GM19099 (cell line): Measurements from ENCODE around the gene C2orf42.
A peak's percentile ranks its signal among the peaks of the same experiment; 100 is the strongest.

Source experiments
- POLR2A ChIP-seq: IDR thresholded peaks from 3 replicates; pipeline ENCODE4 v1.6.1; 2011; ENCODE audit warnings: low read depth; ENCODE audit not compliant: insufficient read length; ENCODE audit errors: extremely low read depth

The C2orf42 gene

DNA sequence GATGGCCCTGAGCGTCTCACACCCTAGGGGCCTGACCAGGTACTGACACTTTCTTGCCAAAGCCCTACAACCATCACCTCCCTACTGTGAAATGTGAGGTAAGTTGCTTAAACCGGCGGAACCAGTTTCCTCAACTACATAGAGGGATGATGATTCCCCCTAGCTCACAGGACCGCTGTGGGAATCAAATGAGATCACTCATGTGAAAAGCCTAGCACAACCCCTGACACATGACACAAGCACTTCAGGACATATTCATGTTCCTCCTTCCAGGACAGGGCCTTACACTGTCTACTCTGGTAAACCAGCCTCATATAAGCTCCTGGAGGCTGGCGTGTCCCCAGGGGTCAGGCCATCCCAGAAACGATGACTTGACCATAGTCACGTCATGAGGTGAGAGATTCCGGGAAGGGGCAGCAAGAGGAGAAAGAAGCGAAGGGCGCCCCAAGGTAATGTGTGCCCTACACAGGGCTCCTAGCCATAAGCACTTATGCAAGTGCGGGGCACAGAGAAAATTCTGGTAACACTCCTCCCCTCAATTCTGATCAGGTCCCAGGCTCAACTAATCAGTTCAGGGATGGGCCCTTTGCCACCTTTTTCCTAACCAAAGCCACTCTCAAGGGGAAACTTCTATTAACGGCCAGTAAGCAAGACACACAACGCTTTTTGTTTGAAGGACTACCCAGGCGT is 49.5 kb downstream of the C2orf42 start:
- TF ChIP-seq POLR2A, result peak; percentile 72

DNA sequence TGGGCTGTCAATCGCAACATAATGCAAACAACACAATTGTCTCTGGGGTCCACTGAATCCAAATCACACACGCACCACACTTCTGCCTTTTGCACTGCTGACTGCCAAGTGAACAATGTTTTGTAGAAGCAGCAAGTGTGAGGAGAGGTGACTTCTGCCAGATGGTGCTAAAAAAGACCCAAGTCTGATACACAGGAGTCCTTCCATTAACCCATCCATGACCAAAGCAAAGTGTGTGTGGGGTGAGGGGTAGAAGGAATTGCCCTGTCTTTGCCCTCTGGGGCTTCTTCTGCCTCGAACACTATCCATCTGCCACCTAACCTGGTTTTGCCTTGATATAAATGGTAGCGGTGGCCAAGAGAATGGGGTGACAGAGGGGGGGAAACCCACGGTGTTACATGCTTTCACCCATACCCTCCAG is 50.0 kb downstream of the C2orf42 start:
- TF ChIP-seq POLR2A, result no peak

DNA sequence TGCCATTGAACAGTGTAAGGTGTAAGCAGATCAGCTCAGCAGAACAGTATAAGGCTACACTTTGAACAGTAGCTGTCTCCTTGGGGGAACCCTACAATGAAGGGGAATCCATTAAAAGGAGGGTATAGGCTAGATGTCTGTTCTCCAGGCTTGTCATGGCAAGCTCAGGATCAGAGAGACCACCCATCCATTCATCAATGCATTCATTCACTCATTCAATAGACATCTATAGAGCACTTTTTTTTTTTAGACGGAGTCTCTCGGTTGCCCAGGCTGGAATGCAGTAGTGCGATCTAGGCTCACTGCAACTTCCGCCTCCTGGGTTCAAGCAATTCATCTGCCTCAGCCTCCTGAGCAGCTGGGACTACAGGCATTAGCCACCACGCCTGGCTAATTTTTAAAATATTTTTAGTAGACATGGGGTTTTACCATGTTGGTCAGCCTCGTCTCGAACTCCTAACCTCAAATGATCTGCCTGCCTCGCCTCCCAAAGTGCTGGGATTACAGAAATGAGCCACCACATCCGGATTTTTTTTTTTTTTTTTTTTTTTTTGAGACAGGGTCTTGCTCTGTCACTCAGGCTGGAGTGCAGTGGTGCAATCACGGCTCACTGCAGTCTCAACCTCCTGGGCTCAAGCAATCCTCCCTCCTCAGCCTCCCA is 56.4 kb downstream of the C2orf42 start:
- TF ChIP-seq POLR2A, result peak; percentile 11

DNA sequence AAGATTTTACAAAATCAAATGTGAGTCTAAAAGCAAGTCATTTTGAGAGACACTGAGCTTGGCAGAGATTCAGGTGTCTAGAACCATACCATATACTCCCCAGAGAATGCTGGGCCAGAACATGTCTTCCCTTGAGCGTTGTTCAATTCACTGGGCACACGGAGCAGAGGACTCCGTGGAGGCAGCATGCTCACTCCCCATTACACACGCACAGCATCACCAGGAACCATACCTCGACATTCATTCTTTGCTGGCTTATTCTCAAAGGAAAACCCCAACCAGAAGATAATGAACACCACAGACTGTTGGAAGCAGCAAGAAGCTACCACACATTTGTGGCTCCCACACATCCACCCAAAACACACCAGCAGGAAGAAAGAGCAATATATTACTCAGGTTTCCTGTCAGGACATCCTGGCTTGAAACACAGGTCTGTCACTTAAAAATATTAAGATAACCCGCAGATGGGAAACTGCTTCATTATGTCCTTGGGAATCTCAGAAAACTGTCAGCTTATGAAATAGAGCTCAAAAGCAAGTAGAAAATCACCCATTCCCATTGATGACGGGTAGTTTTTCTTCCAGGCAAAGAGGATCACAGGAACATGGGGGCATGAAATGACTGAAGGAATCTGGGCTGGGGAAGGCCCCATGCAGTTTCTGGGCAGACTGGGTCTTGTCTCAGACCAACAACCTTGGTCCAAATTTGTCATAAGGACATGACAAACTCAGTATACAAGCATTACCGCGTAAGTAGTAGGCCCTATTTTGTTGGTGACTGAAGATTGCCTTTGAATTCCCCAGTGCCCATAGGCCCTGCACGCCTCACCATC is 57.1 kb downstream of the C2orf42 start:
- peak; percentile 43 for TF ChIP-seq POLR2A

DNA sequence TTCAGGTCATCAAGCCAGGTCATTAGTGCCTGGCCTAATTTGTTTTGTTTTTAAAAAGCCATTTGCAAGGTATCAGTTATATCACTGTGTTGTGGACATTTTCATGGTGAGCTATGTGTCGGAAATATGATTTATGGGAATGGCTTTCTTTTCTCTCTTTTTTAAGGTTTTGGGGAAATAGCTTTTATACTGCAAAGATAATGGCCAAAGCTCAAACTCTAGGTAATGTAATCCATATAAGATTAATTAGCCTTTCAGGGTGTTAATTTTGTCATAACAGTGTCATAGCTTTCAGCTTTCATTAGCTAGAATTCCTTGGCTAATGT is 57.7 kb downstream of the C2orf42 start:
- TF ChIP-seq POLR2A, result no peak

DNA sequence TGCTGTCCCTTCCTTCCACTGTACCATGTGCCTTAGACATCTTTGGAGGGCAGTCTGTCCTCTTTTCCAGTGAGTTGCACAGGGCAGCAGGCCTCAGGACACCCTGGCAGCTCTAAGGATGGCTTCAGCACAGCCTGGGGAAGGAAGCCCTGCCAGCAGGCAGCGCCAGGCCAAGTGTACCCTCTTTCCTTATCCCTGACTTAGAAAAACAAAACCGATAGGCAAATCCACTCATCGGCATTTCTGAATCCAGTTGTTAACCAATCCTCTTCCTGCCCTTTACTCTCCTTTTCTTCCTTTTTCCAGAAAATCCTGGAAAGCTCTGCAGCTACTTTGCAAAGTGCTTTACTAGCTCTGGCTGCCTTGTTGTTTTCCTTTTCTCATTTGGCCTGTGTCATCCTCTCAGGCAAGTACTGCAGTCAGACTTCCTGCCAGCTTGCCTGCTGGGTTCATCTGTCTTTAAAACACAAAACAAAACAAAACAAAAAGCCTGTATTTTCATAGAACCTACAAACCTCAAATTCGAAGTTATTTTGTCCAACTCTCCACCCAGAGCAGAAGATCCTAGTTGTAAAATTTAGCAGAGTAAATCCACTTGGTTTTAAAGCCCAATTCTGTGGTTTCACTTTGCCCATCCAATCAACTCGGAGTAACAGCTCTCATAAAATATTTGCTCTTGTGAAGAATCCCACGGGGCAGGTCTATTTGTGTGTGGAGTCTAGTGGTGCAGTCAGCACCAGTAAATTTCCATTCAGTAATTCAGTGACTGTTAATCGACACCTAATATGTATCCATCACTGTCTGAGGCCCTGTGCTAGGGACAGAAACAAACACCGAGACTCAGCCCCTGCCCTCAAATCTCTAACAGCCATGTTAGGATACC is 58.3 kb downstream of the C2orf42 start:
- peak; percentile 67 for TF ChIP-seq POLR2A

DNA sequence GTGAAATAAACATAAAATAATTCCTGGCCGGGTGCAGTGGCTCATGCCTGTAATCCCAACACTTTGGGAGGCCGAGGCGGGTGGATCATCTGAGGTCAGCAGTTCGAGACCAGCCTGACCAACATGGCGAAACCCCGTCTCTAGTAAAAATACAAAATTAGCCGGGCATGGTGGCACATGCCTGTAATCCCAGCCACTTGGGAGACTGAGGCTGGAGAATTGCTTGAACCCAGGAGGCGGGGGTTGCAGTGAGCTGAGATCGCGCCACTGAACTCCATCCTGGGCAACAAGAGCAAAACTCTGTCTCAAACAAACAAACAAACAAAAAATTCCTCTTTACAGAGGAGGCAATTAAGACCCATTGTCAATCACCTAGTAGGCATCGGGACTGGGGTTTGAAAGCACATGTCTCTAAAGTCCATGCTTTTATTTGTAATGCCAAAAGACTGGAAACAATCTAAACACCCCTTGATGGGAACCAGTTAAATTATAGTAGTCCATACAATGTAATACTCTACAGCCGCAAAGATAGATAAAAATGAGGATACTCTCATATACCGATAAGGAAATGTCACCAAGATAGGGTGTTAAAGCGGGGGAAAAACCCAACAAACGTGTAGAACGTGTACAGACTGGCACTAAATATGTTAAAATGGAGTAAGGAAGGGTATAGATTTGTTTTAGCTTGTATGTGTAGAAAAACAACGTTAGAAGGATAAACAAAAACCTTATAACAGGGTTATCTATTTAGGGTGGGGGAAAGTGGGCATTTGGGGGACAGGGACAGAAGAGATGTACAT is 59.3 kb downstream of the C2orf42 start:
- TF ChIP-seq POLR2A, result peak; percentile 7

DNA sequence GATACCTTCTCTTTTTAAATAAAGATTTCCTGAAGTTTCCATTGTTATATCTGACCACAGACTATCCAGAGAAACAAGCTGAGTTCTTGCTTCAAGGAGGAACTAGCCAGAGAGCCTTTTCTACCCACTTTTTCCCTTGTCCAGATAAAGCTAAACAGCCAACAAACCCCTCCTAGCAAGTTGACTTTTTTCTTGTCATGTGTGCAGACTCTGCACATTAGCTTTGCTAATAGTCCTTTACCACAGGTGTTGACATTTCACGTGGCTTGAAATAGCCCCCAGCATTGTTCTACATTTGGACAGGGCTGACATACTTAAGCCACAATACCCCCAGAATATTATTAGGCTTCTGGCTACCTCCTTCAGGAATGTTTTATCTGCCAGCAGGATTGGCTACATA is 62.8 kb downstream of the C2orf42 start:
- no peak for TF ChIP-seq POLR2A

DNA sequence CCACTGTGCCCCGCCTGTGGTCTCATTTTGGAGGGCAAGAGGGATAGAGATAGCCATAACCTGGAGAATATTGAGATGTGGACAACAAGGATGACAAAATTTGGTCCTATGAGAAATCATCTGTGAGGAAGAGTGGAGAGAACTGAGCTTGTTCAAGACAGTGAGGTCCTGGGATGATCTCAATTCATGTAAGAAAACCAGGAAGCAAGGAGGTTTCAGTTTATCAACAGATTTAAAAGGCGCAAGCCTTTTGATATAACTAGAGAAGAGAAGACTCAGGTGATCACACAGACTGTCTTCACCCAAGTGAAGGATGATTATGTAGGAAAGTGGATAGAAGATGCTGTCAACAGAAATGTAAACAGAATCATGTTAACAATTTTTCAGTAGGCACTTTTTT is 64.4 kb downstream of the C2orf42 start:
- no peak for TF ChIP-seq POLR2A

DNA sequence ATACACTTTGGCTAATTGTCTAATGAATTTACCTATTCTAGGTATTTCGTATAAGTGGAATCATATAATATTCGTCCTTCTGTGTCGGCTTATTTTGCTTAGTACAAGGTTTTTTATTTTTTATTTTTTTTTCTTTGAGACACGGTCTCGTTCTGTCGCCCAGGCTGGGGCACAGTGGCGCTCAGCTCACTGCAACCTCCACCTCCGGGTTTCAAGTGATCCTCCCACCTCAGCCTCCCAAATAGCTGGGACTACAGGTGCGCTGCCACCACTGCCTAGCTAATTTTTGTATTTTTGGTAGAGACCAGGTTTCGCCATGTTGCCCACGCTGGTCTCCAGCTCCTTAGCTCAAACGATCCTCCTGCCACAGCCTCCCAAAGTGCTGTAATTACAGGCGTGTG is 65.3 kb downstream of the C2orf42 start:
- no peak for TF ChIP-seq POLR2A

DNA sequence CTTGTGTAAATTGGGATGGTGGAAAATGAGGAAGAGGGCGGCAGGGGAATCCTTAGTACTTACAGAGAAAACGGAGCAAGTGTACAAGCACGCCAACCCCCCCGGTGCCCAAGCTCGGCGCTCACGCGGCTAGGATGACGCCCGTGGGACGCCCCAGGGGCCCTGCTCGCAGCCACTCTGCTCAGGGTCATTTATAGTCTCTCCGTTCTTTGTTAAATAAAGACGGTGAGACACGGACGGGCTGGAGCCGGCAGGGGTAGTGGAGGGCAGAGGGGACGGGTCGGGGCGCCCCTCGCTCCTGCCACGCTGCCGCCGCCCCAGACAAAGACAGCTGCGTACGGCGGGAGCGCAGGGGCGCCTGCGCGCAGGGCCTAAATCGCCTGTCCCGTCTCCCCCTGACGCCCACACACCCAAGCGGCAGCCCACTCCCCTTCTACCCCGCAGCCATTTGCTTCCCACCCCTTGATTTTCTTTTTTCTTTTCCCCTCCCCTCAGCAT is 65.8 kb downstream of the C2orf42 start:
- peak; percentile 74 for TF ChIP-seq POLR2A

DNA sequence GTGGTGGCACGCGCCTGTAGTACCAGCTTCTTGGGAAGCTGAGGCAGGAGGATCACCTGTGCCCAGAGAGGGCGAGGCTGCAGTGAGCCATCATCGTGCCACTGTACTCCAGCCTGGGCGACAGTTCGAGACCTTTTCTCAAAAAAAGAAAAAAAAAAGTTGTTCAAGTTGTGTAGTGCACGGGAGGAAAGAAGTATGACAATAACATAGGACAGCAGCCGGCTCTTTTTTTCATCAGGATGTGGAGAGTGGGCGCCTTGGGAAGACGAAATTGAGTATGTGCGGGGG is 67.0 kb downstream of the C2orf42 start:
- no peak for TF ChIP-seq POLR2A

DNA sequence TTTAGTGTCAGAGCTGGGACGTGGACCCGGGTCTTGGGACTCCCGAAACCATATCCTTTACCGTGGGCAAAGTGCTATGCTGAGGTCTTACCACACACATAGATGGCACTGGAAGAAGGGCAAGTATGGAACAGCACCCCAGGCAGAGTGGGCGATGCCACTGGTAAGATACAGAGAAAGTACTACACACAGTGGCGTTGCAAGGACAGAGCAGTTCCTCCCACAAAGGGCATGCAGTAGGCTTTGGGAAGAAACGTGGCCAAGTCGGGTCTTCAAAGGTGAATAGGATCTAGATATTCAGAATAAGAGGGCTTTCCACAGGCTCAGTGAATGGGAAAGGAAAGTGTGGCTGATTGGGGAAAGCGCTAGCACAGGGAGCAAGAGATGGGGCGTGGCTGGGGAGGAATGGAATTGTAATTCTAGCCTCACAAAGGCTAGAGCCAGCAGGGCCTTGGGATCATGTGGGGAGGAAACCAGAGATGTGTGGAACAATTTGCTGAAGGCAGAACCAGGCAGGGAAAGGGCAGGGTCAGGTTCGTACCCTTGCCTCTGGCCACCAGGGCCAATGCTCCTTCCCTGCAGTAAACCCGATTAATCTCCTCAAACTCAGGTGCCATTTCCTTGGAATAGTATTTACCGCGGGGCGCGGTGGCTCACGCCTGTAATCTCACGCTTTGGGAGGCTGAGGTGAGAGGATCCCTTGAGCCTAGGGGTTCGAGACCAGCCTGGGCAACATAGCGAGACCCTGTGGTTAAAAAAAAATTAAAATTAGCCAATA is 67.6 kb downstream of the C2orf42 start:
- TF ChIP-seq POLR2A, result no peak
